Type B pancreatic cell (in vitro differentiated cells): Measurements from ENCODE around the gene BSPH1. TPM values are rescaled to one million over a fixed set of nuclear protein-coding genes. Genes with fewer than 3 reads are reported as not detected.
"Not testable (repeated sequence)": the region's sequence is repeated elsewhere in the genome, so short reads cannot be mapped to it uniquely, and the experiment has no call there.

Experiments
- DNase-seq: peaks from one replicate; pipeline ENCODE4 v3.0.0; 2021; ENCODE audit warnings: mixed read lengths; ENCODE audit not compliant: unreplicated experiment; ENCODE audit errors: extremely low spot score
- H3K27ac Mint-ChIP-seq: 2 replicates; pipeline ENCODE4 v1.8.0; 2021; ENCODE audit warnings: mild to moderate bottlenecking, mixed read lengths
- H3K27me3 Mint-ChIP-seq: 2 replicates; pipeline ENCODE4 v1.8.0; 2021; ENCODE audit warnings: mixed read lengths
- H3K36me3 Mint-ChIP-seq: 2 replicates; pipeline ENCODE4 v1.8.0; 2021; ENCODE audit warnings: mixed read lengths
- H3K4me1 Mint-ChIP-seq: one replicate; pipeline ENCODE4 v1.8.0; 2021; ENCODE audit warnings: mixed read lengths; ENCODE audit not compliant: unreplicated experiment
- H3K4me3 Mint-ChIP-seq: 2 replicates; pipeline ENCODE4 v1.8.0; 2021; ENCODE audit warnings: mild to moderate bottlenecking, mixed read lengths
- H3K9me3 Mint-ChIP-seq: 2 replicates; pipeline ENCODE4 v1.8.0; 2021; ENCODE audit warnings: mixed read lengths
- total RNA-seq: library from RNA; stranded (reverse); gene quantifications from 2 replicates; pipeline ENCODE4 v1.2.1, GENCODE V29; 2021; ENCODE audit warnings: low replicate concordance
- TF ChIP-seq, protein P1 (sequence below): fragments of 200-600 bp; sonication (generic); conservative IDR thresholded peaks from 2 replicates; pipeline ENCODE4 v1.5.0; 2021; ENCODE audit warnings: antibody characterized with exemption, mild to moderate bottlenecking

BSPH1 gene
- total RNA-seq, 1 donor from 2014 or later, result not detected

DNA sequence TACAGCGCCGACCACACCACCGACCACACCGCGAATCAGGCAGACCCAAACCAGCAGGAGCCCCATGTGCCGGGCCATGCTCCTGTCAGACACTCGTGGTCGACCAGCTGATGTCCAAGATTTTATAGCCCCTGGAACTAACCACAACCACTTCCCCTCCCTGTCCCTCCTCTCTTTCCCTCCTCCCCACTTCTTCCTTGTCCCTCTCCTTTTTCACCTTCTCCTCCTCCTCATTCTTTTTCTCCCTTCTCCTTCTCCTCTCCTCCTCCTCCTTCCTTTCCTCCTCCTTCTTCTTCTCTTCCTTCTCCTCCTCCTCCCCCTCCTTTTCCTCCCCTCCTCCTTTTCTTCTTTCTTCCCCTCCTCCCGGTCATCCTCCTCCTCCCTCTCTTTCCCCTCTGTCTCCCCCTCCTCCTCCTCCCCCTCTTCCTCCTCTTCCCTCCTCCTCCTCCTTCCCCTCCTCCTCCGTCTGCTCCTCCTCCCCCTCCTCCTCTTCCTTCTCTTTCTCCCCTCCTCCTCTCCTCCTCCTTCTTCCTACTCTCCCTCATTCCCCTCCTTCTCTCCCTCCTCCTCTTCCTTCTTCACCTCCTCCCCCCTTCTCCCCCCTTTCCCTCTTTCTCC, 670 bp downstream of the BSPH1 start:
- Mint-ChIP-seq H3K27ac (no peak overlapping the region), H3K9me3 (no peaks in the 10 kb centered on the region), H3K36me3 (no peaks in the 10 kb centered on the region), H3K27me3 (peaks cover 40% of the 10 kb centered on the region), H3K4me3 (no peak overlapping the region), H3K4me1 (no peaks in the 10 kb centered on the region)
- no peak for DNase-seq
- TF ChIP-seq, protein P1, sequence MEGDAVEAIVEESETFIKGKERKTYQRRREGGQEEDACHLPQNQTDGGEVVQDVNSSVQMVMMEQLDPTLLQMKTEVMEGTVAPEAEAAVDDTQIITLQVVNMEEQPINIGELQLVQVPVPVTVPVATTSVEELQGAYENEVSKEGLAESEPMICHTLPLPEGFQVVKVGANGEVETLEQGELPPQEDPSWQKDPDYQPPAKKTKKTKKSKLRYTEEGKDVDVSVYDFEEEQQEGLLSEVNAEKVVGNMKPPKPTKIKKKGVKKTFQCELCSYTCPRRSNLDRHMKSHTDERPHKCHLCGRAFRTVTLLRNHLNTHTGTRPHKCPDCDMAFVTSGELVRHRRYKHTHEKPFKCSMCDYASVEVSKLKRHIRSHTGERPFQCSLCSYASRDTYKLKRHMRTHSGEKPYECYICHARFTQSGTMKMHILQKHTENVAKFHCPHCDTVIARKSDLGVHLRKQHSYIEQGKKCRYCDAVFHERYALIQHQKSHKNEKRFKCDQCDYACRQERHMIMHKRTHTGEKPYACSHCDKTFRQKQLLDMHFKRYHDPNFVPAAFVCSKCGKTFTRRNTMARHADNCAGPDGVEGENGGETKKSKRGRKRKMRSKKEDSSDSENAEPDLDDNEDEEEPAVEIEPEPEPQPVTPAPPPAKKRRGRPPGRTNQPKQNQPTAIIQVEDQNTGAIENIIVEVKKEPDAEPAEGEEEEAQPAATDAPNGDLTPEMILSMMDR, result no peak

DNA sequence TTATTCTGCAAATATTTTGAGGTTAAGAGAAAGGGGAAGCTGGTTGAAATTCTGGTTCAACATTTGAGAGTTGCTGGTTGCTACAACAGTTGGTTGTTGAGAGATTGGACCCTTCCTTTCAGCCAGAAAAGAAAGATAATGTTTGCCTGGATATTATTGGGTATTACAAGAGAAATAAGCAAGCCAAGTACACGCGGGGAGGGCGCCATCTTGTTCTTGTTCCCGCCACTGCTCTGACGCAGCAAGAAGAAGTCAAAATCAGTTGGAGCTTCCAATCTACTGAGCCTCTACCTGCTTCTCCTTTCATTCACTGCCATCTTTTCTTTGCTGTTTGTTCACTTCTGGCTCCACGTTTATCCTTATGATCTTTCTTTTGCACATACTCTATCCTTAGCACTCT, 18.4 kb downstream of the BSPH1 start:
- no peak for DNase-seq
- Mint-ChIP-seq H3K27ac (no peak overlapping the region), H3K9me3 (no peaks in the 10 kb centered on the region), H3K27me3 (peaks cover 57% of the 10 kb centered on the region), H3K36me3 (no peaks in the 10 kb centered on the region), H3K4me1 (no peaks in the 10 kb centered on the region), H3K4me3 (no peak overlapping the region)
- TF ChIP-seq, protein P1, result no peak

DNA sequence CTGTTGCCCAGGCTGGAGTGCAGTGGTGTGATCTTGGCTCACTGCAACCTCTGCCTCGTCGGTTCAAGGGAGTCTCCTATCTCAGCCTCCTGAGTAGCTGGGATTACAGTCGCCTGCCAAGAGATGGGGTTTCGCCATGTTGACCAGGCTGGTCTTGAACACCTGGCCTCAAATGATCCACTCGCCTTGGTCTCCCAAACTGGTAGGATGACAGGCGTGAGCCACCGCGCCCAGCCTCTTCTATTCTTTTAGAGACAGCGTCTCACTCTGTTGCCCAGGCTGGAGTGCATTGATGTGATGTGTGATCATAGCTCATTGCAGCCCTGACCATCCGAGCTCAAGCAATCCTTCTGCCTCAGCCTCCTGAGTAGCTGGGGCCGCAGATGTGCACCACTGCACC, 36.0 kb downstream of the BSPH1 start:
- H3K27me3 Mint-ChIP-seq, result peaks cover 10% of the 10 kb centered on the region
- H3K27ac Mint-ChIP-seq, H3K4me1 Mint-ChIP-seq, H3K36me3 Mint-ChIP-seq, DNase-seq, H3K4me3 Mint-ChIP-seq, H3K9me3 Mint-ChIP-seq: not testable (repeated sequence)

DNA sequence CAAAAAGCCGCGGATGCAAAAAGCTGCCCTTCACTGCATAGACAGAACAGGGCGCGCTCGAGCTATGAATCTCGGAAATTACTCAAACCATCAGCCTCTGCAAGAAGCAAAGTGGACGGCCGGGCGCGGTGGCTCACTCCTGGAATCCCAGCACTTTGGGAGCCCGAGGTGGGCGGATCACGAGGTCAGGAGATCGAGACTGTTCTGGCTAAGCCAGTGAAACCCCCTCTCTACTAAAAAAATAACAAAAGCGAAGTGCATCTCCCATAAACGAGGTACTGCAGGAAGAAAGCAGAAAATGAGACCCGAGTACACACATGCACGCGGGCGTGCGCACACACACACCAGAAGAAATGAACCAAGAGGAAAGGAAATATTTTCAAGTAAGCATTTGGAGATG, 39.8 kb downstream of the BSPH1 start:
- not testable (repeated sequence) for H3K4me3 Mint-ChIP-seq, DNase-seq, H3K9me3 Mint-ChIP-seq, H3K4me1 Mint-ChIP-seq, H3K36me3 Mint-ChIP-seq, H3K27me3 Mint-ChIP-seq, H3K27ac Mint-ChIP-seq

DNA sequence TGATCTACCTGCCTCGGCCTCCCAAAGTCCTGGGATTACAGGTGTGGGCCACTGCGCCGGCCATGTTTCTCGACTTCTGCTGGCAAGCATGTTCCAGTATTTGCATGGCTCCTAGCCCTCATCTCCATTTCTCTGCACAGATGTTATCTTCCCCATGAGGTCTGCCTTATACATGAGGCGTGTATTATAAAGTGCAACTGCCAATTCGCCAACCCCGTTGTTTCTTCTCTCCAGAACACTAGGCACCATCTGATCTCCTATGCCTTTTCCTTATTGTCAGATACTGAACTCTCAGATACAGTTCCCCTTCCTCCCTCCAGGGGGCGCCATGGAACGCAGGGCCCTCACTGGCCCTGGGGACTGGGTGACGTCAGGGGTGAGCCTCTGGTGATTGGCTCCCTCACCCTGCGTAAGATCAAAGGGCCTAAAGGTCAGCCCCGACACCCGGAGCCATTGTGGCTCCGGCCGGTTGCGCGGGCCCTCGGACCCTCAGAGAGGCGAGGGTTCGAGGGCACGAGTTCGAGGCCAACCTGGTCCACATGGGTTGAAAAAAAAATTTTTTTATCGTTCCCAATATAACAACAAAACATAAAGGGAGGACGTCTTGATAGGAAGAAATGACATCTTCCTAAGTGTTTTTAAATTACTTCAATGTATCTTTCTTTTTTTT, 42.0 kb downstream of the BSPH1 start:
- H3K9me3 Mint-ChIP-seq, H3K4me3 Mint-ChIP-seq, H3K27ac Mint-ChIP-seq, H3K36me3 Mint-ChIP-seq, H3K4me1 Mint-ChIP-seq, H3K27me3 Mint-ChIP-seq: not testable (repeated sequence)
- TF ChIP-seq, protein P1, result peak; percentile 67
- peak; percentile 85 for DNase-seq

DNA sequence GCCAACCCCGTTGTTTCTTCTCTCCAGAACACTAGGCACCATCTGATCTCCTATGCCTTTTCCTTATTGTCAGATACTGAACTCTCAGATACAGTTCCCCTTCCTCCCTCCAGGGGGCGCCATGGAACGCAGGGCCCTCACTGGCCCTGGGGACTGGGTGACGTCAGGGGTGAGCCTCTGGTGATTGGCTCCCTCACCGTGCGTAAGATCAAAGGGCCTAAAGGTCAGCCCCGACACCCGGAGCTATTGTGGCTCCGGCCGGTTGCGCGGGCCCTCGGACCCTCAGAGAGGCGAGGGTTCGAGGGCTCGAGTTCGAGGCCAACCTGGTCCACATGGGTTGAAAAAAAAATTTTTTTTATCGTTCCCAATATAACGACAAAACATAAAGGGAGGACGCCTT, 63.4 kb downstream of the BSPH1 start:
- H3K4me1 Mint-ChIP-seq, H3K27ac Mint-ChIP-seq, H3K9me3 Mint-ChIP-seq, H3K4me3 Mint-ChIP-seq, H3K36me3 Mint-ChIP-seq, DNase-seq, H3K27me3 Mint-ChIP-seq: not testable (repeated sequence)

DNA sequence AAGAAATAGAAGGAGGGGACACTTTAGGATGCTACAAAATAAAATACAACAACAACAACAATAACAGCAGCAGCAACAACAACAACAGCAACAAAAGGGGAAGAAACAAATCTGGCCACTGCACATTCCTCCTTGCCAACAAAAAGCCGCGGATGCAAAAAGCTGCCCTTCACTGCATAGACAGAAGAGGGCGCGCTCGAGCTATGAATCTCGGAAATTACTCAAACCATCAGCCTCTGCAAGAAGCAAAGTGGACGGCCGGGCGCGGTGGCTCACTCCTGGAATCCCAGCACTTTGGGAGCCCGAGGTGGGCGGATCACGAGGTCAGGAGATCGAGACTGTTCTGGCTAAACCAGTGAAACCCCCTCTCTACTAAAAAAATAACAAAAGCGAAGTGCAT, 71.9 kb downstream of the BSPH1 start:
- H3K27me3 Mint-ChIP-seq, H3K4me1 Mint-ChIP-seq, H3K9me3 Mint-ChIP-seq, H3K36me3 Mint-ChIP-seq, DNase-seq, H3K27ac Mint-ChIP-seq, H3K4me3 Mint-ChIP-seq: not testable (repeated sequence)
- TF ChIP-seq, protein P1, result peak; percentile 66

Other genes starting within 250 kb of the BSPH1 start
- gene NOP53, start 246.6 kb downstream of the BSPH1 start, total RNA-seq, result 274 and 291 TPM in 2 replicates
- gene SELENOW, start 213.5 kb downstream of the BSPH1 start, total RNA-seq, result 109 and 117 TPM in 2 replicates
- gene TPRX1, start 187.6 kb downstream of the BSPH1 start, total RNA-seq, result not detected in 2 replicates
- not detected in 2 replicates for gene CRX, start 170.2 kb downstream of the BSPH1 start, total RNA-seq
- gene TPRX2, start 132.9 kb downstream of the BSPH1 start, total RNA-seq, result not detected in 2 replicates
- gene SULT2A1, start 105.9 kb downstream of the BSPH1 start, total RNA-seq, result 4.4 and 9.8 TPM in 2 replicates
- not detected in 2 replicates for gene ELSPBP1, start 2.5 kb upstream of the BSPH1 start, total RNA-seq
- not detected in 2 replicates for gene CABP5, start 51.9 kb upstream of the BSPH1 start, total RNA-seq
- gene PLA2G4C, start 118.6 kb upstream of the BSPH1 start, total RNA-seq, result 1.1 and 3.2 TPM in 2 replicates
- gene LIG1, start 178.2 kb upstream of the BSPH1 start, total RNA-seq, result 48.4 and 84.9 TPM in 2 replicates
- 6.7 and 10.7 TPM in 2 replicates for gene ZSWIM9, start 178.5 kb upstream of the BSPH1 start, total RNA-seq